GM18505 (cell line): ENCODE data around the gene RAET1E.
"Not testable (repeated sequence)": the region's sequence is repeated elsewhere in the genome, so short reads cannot be mapped to it uniquely, and the experiment has no call there.

Source experiments
- ATAC-seq: cut with Tn5 transposase; IDR thresholded peaks from one replicate; pipeline ENCODE4 v1.9.1; 2021; ENCODE audit not compliant: unreplicated experiment
- POLR2A ChIP-seq: IDR thresholded peaks from 4 replicates; pipeline ENCODE4 v1.6.1; 2011; ENCODE audit warnings: borderline replicate concordance; ENCODE audit not compliant: insufficient read depth, insufficient read length; ENCODE audit errors: extremely low read depth

RAET1E gene, protein sequence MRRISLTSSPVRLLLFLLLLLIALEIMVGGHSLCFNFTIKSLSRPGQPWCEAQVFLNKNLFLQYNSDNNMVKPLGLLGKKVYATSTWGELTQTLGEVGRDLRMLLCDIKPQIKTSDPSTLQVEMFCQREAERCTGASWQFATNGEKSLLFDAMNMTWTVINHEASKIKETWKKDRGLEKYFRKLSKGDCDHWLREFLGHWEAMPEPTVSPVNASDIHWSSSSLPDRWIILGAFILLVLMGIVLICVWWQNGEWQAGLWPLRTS

DNA sequence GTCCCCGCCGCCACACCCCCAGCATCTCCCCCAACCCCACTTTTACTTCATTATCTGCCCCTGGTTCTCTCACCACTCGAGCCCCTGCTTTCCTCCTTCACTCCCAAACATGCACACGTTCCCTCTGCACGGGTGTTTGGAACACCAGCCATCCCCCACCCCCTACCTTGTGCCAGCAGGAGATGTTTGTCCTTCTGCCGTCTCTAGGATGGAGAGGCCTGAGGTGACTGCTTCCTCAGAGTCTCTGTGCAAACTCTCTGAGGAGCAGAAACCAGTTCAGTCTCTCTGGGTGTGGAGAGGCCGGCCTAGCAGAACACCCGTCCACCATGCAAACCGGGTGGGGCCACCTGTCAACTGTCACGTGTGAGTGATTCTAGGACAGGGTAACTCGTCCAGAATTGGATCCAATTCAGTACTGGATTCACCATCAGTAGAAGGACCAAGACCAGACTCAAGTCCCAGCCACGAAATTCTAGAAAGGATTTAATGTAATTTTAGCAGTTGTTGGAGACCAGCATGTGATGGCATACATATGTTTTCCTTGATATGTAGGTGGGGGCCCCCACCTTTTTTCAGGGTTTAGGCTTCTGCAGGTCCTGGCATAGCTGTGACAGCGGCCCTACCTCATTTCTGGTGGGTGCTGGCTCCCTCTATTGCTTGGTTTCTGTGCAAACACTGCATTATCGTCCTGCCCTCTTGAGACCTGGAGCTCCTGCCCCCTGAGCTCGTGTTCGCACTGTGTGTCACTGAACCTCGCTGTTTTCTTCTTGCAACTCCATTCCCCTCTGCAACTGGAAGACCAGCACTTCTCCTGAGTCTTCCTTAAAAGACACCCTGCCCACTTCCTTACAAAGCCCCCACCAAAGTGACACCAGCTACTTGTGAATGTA is at the start of gene RAET1E:
TSS of gene RAET1E (minus strand) at position 259 of the 890 bp plus-strand sequence. CDS start 7,212 bp downstream, outside the sequence.
- ATAC-seq = no peak
- TF ChIP-seq POLR2A = no peak

GRCh38 chr6:149947533-149947932 is 49.6 kb upstream of the RAET1E start:
- not testable (repeated sequence) for ATAC-seq

- ATAC-seq = not testable (repeated sequence)
Observed at GRCh38 chr6:149946631-149947030, 48.7 kb upstream of the RAET1E start.

DNA sequence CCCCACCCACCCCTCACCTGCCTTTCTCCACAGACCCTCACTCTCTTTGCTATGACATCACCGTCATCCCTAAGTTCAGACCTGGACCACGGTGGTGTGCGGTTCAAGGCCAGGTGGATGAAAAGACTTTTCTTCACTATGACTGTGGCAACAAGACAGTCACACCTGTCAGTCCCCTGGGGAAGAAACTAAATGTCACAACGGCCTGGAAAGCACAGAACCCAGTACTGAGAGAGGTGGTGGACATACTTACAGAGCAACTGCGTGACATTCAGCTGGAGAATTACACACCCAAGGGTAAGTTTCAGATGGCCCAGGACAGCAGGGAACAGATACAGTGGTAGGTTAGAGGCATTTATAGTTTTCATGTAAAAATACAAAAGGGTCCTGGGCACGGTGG is 47.4 kb upstream of the RAET1E start:
- not testable (repeated sequence) for ATAC-seq

- not testable (repeated sequence) for ATAC-seq
Observed at GRCh38 chr6:149943321-149943720, 45.4 kb upstream of the RAET1E start.

DNA sequence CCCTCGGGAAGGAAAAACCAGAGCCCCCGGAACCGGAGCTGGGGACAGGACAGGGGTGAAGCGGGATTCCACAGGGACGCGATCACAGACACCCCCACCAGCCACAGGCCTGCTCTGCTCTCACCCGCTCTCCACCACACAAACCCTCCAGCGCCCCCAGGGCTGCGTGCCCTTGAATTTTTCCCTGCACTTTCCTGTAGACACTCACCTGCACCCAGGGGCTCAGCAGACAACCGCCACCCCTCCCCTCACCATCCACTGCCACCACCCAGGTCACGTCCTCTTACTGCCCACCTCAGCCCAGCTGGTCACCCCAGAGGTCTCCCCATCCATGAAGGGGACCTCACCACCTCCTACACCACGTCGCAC is 44.5 kb upstream of the RAET1E start:
- TF ChIP-seq POLR2A = no peak
- ATAC-seq = no peak

GRCh38 chr6:149941583-149942460 is 43.9 kb upstream of the RAET1E start, which contains the start of gene ULBP2:
Gene ULBP2, plus strand, starts transcription at chr6:149942014. Its CDS starts 59 bp downstream, at chr6:149942073.
- ATAC-seq = no peak
- no peak for TF ChIP-seq POLR2A

GRCh38 chr6:149940672-149940982 is 42.7 kb upstream of the RAET1E start:
- TF ChIP-seq POLR2A = no peak
- no peak for ATAC-seq

- no peak for ATAC-seq
- TF ChIP-seq POLR2A = no peak
Observed at GRCh38 chr6:149939909-149940671, 42.2 kb upstream of the RAET1E start.

- TF ChIP-seq POLR2A = no peak
- ATAC-seq = no peak
Observed at GRCh38 chr6:149939356-149939648, 41.4 kb upstream of the RAET1E start.

DNA sequence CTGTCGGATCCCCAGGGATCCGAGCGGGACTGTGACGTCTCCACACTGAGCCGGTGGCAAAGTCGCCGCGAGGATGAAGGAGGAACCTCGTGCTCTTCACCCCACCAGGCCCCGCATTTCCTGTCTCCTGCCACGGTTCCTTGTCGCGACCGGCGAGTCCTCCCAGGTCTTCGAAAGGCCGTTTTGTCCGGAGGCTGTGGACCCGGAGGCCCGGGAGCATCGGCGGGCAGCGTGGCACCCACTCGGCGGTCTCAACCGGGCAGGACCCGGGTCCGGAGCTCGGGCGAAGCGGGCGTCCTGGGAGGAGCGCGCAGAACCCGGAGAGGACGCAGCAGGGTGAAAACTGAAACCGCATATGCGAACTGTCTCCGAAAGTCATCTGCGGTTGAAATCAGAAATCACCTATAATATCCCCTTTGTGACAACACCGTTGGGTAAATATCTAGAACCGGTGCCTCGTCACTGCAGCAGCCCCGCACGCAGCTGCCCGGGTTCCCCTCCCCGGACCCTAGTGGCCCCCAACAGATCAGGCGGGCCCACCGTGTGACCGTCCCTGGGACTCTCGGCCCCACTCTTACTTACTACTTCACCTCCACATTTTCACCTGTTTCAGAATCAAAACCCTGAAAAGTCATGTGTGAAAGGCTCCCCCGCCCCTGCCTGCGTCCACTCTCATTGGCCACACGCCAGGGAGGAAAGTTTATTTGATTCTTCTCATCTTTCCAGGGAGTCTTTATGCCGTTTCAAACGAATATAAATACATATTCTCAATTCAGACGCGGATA is 40.9 kb upstream of the RAET1E start:
- ATAC-seq = peak; percentile 66
- no peak for TF ChIP-seq POLR2A

DNA sequence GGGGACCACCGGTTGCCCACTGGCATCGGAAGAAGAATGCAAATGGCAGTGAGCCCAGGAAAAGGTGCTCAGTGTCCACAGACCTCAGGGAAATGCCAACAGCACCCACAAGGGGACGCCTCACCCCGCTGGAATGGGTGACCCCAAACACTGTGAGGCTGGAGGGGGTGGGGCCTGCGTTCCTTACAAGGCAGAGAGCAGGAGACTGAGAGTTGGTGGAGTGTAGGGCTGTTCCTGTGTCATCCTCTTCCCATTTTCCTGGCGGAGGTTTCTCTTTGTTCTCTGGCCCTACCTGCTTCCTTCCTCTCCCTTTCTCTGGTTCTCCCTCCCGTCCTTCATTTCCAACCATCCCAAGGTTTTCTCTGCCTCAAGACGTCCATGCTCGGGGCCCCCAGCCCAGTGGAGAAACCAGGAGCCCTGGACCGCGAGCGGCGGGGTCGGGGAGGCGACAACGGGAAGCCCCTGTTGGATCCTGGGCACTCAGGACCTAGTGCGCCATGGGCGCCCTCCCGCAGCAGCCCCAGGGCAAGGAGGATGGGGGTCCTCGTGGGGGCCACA is 40.2 kb upstream of the RAET1E start:
- ATAC-seq = not testable (repeated sequence)

- no peak for TF ChIP-seq POLR2A
- no peak for ATAC-seq
Observed at GRCh38 chr6:149936743-149937142, 38.8 kb upstream of the RAET1E start.

DNA sequence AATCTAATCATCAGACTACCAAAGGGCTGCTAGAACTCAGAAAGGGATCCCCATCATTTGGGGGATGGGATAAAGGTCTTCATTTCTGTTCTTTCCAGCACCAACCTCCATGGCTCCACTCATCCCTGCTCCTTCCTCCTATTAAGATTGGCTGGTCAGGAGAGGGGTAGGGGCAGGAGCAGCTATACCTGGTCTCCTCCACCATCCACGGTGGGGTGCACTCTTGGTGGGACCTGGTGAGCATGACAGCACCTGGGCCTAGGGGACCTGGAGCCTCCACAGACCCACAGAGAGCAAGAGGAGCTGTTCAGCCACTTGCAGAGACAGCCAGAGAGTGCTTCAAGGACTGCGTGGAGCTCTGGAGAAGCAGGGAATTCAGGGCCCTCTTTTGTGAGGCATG is 37.8 kb upstream of the RAET1E start:
- no peak for ATAC-seq
- TF ChIP-seq POLR2A = no peak
